Loucy (cell line): Measurements from ENCODE around the gene ASB4.
A peak's percentile ranks its signal among the peaks of the same experiment; 100 is the strongest.

ENCODE experiments used
- H2AFZ ChIP-seq: fragments of 200-600 bp; sonication (generic); 2 replicates; pipeline ENCODE4 v1.6.0; 2016; ENCODE audit warnings: antibody characterized with exemption, mild to moderate bottlenecking, low read length, moderate library complexity
- H3F3A ChIP-seq: fragments of 200-600 bp; 2 replicates; pipeline ENCODE4 v1.6.0; 2016; ENCODE audit warnings: antibody characterized with exemption, low read depth, mild to moderate bottlenecking
- H3K27me3 ChIP-seq: fragments of 200-600 bp; sonication (generic); 2 replicates; pipeline ENCODE4 v1.6.1; 2014; ENCODE audit warnings: low read length, mild to moderate bottlenecking; ENCODE audit not compliant: insufficient read depth, poor library complexity, severe bottlenecking
- H3K36me3 ChIP-seq: fragments of 200-600 bp; sonication (generic); 2 replicates; pipeline ENCODE4 v1.6.1; 2016; ENCODE audit warnings: low read length; ENCODE audit not compliant: insufficient read depth
- H3K4me1 ChIP-seq: fragments of 200-600 bp; sonication (generic); 2 replicates; pipeline ENCODE4 v1.5.1; 2014; ENCODE audit warnings: low read length, mild to moderate bottlenecking; ENCODE audit not compliant: insufficient read depth, poor library complexity, severe bottlenecking
- H3K4me2 ChIP-seq: fragments of 200-600 bp; sonication (generic); 2 replicates; pipeline ENCODE4 v1.6.0; 2014; ENCODE audit warnings: antibody characterized with exemption, low read length, low read depth, mild to moderate bottlenecking; ENCODE audit not compliant: poor library complexity, severe bottlenecking
- H3K4me3 ChIP-seq: fragments of 200-600 bp; sonication (generic); 2 replicates; pipeline ENCODE4 v1.5.1; 2014; ENCODE audit warnings: low read length, mild to moderate bottlenecking, mixed read lengths; ENCODE audit not compliant: poor library complexity, severe bottlenecking
- H3K79me2 ChIP-seq: fragments of 200-600 bp; sonication (generic); 2 replicates; pipeline ENCODE4 v1.6.1; 2014; ENCODE audit warnings: low read length; ENCODE audit not compliant: insufficient read depth
- H3K9ac ChIP-seq: fragments of 200-600 bp; sonication (generic); 2 replicates; pipeline ENCODE4 v1.6.0; 2014; ENCODE audit warnings: mild to moderate bottlenecking, low read depth, low read length, moderate library complexity; ENCODE audit not compliant: poor library complexity, severe bottlenecking
- H3K9me2 ChIP-seq: fragments of 200-600 bp; sonication (generic); replicated peaks from 2 replicates; pipeline ENCODE4 v1.6.1; 2016; ENCODE audit warnings: low read depth, low read length, mixed read lengths
- H3K9me3 ChIP-seq: fragments of 200-600 bp; sonication (generic); 2 replicates; pipeline ENCODE4 v1.6.1; 2014; ENCODE audit warnings: mild to moderate bottlenecking, antibody characterized with exemption, low read length, low read depth; ENCODE audit not compliant: insufficient read depth
- H4K20me1 ChIP-seq: fragments of 200-600 bp; sonication (generic); 2 replicates; pipeline ENCODE4 v1.6.0; 2014; ENCODE audit warnings: antibody characterized with exemption, low read length, mild to moderate bottlenecking; ENCODE audit not compliant: insufficient read depth, poor library complexity, severe bottlenecking
- CTCF ChIP-seq: fragments of 200-600 bp; sonication (generic); conservative IDR thresholded peaks from 2 replicates; pipeline ENCODE4 v1.5.1; 2014; ENCODE audit warnings: mild to moderate bottlenecking, antibody characterized with exemption, low read length
- EZH2phosphoT487 ChIP-seq: fragments of 200-600 bp; IDR thresholded peaks from 2 replicates; pipeline ENCODE4 v1.6.1; 2018; ENCODE audit warnings: antibody characterized with exemption, mild to moderate bottlenecking, moderate library complexity, borderline replicate concordance

Gene ASB4

GRCh38 chr7:95476904-95477594, 8.7 kb upstream of the ASB4 start:
- Histone ChIP-seq H3K27me3 (no peaks in the 10 kb centered on the region), H3K9ac (no peak overlapping the region), H3K4me2 (peak overlapping the region; percentile 21), H3K9me2 (no peaks in the 10 kb centered on the region), H2AFZ (peak overlapping the region; percentile 70), H3K36me3 (no peaks in the 10 kb centered on the region), H3F3A (0 out of 2 replicates have a peak, but pooled peaks cover 3% of the 10 kb centered on the region), H3K9me3 (no peaks in the 10 kb centered on the region), H4K20me1 (no peaks in the 10 kb centered on the region), H3K4me1 (peaks cover 28% of the 10 kb centered on the region), H3K79me2 (no peaks in the 10 kb centered on the region), H3K4me3 (no peak overlapping the region)
- peak; percentile 89 for TF ChIP-seq CTCF
- TF ChIP-seq EZH2phosphoT487 = no peak

- 0 out of 2 replicates have a peak, but pooled peaks cover 3% of the 10 kb centered on the region for H3F3A ChIP-seq
- no peak overlapping the region for H3K4me3 ChIP-seq
- H3K27me3 ChIP-seq = no peaks in the 10 kb centered on the region
- H4K20me1 ChIP-seq = no peaks in the 10 kb centered on the region
- H3K4me1 ChIP-seq = peaks cover 21% of the 10 kb centered on the region
- peak overlapping the region; percentile 70 for H2AFZ ChIP-seq
- H3K9me2 ChIP-seq = no peaks in the 10 kb centered on the region
- no peaks in the 10 kb centered on the region for H3K9me3 ChIP-seq
- no peaks in the 10 kb centered on the region for H3K36me3 ChIP-seq
- no peak overlapping the region for H3K4me2 ChIP-seq
- H3K9ac ChIP-seq = peak overlapping the region; percentile 3
- no peaks in the 10 kb centered on the region for H3K79me2 ChIP-seq
- TF ChIP-seq CTCF (peak; percentile 48), EZH2phosphoT487 (no peak)
Observed at GRCh38 chr7:95478272-95479037, 7.3 kb upstream of the ASB4 start.

- H3K4me2 ChIP-seq = no peak overlapping the region
- no peak overlapping the region for H3K4me3 ChIP-seq
- no peaks in the 10 kb centered on the region for H3K9me2 ChIP-seq
- H2AFZ ChIP-seq = peak overlapping the region; percentile 53
- 0 out of 2 replicates have a peak, but pooled peaks cover 3% of the 10 kb centered on the region for H3F3A ChIP-seq
- H3K4me1 ChIP-seq = peaks cover 21% of the 10 kb centered on the region
- no peaks in the 10 kb centered on the region for H4K20me1 ChIP-seq
- TF ChIP-seq CTCF (no peak), EZH2phosphoT487 (no peak)
- H3K79me2 ChIP-seq = no peaks in the 10 kb centered on the region
- no peaks in the 10 kb centered on the region for H3K36me3 ChIP-seq
- H3K9me3 ChIP-seq = no peaks in the 10 kb centered on the region
- H3K9ac ChIP-seq = no peak overlapping the region
- H3K27me3 ChIP-seq = no peaks in the 10 kb centered on the region
Observed at GRCh38 chr7:95479992-95480624, 5.6 kb upstream of the ASB4 start.
